ENCODE results near the gene FUZ.
A peak's percentile ranks its signal among the peaks of the same experiment; 100 is the strongest.

FUZ gene

DNA sequence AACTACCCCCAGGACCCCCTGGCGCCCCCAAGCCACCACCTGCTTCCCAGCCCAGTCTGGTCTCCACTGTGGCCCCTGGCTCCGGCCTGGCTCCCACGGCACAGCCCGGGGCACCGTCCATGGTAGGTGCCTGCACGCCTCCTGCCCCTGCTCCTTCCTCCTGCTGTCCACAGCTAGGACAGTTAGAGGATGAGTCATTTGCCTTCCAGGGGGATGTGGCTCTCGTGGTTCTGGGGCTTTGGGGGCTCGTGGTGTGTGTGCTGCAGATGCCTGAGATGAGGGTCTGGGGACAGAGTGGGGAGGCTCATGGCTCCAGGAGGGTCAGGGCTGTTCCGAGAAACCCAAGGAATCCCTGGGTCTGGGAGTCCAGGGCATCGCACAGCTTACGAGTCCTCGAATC is 17.7 kb upstream of the FUZ start:
- DNase-seq: no peak

DNA sequence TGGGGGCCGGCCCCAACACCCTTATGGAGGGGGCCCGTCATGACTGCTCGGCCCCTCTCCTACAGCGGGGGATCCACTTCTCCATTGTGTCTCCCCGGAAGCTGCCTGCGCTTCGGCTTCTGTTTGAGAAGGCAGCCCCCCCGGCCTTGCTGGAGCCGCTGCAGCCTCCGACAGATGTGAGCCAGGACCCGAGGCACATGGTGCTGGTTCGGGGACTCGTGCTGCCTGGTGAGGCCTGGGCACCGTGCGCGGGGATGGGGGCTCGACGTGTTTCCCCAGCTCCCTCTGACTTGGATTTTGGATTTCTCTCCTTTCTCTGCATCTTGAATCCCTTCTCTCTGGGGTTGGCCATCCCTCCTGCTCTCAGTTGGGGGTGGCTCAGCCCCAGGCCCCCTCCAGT is 16.6 kb upstream of the FUZ start:
- no peak for DNase-seq

DNA sequence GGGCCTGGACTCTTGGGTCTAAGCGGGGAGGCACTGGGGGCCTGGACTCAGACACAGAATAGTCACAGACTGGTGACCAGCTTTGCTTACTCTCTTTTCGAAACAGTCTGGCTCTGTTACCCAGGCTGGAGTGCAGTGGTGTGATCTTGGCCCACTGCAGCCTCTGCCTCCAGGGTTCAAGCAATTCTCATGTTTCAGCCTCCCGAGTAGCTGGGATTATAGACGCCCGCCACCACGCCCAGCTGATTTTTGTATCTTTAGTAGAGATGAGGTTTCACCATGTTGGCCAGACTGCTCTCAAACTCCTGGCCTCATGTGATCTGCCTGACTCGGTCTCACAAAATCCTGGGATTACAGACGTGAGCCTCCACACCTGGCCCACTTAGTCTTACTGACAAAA is 16.1 kb upstream of the FUZ start:
- no peak for DNase-seq

DNA sequence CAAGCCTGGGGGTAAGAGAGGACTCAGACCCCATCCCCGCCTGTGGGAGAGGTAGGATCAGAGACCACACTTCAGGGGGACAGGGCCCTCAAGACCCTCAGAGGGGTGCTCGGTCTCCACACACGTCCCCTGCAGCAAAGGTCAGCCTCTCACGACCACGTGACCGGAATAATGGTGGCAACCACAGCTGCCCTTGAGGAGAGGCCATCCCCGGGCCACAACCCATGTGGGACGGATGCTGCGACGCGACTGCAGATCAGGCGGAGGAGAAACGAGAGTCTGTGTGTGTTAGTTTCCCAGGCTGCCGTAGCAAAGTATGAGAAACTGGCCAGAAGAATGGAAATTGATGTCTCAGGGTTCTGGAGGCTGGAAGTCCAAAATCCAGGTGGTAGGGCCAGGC is 13.9 kb upstream of the FUZ start:
- no peak for DNase-seq

DNA sequence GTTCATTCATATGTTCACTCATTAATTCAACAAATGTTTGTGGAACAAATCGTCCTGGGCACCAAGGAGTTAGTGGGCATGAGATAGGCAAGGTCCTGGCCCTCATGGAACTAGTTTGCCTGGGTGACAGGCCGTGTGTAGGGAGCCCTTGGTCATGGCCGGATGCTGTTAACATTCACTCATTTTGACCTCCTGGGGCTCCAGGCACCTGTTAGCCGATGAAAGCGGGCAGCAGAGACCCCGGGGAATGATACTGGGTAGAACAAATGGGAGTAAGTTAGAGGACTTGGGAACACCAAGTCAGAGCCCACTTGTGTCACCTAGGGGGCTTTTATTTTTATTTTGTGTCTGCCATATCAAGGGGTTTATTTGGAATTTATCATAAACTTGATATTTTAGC is 11.6 kb upstream of the FUZ start:
- no peak for DNase-seq

DNA sequence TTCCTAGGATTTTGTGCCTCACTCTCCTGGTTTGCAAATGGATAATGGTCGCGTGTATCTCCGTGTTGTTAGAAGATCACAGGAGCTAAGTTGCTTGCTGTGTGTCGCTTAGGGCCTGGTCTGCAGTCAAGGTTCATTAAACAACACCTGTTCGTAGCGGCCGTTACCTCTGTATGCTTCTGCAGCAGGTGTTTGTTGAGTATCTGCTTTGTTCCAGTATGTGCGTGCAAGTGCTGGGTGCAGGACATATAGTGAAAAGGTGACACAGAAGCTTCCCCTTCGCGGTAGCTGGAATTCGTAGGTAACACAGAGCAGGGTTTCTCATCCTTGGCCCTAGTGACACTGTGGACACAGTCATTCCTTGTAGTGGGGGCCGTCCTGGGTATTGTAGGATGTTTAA is 10.4 kb upstream of the FUZ start:
- peak; percentile 97 for DNase-seq

DNA sequence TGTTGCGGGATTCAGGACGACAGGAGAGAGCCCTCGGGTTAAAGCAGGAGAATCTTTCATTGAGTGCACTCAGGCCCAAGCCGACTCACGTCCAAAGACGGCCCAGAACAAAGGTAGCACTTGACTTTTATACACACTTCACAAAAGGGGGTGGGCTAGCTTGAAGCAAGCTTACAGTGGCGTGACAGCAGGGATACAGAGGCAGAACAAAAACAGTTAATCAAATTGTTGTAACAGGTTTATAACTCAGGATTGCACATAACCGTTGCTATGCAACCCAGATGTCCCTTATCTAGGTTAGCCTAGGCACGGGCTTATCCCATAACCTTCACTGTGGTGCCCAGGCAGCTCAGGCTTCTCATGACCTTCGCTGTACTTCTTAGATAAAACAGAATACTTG is 7.0 kb upstream of the FUZ start:
- DNase-seq: peak; percentile 22

DNA sequence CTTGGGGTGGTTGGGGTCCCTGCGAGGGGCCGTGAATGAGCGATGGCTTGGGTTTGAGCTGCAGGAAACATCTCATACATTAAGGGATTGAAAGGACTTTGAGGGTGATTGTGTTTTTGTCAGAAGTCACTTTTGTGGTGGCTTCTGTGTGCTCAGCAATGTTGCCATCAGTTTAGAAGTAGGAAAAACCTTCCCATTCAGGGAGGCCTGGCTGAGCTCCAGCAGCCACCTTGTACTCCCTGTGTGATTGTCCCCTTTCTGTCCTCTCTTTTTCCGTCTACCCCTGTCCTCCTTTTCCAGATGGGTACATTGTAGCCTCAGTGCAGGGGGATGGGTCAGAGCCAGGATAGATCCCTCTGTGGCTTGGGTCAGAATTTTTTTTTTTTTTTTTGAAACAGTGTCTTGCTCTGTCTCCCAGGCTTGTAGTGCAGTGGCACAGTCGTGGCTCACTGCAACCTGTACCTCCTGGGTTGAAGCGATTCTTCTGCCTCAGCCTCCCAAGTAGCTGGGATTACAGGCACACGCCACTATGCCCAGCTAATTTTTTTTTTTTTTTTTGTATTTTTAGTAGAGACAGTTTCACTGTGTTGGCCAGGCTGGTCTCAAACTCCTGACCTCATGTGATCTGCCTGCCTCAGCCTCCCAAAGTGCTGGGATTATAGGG is 6.5 kb upstream of the FUZ start:
- DNase-seq: peak; percentile 24

DNA sequence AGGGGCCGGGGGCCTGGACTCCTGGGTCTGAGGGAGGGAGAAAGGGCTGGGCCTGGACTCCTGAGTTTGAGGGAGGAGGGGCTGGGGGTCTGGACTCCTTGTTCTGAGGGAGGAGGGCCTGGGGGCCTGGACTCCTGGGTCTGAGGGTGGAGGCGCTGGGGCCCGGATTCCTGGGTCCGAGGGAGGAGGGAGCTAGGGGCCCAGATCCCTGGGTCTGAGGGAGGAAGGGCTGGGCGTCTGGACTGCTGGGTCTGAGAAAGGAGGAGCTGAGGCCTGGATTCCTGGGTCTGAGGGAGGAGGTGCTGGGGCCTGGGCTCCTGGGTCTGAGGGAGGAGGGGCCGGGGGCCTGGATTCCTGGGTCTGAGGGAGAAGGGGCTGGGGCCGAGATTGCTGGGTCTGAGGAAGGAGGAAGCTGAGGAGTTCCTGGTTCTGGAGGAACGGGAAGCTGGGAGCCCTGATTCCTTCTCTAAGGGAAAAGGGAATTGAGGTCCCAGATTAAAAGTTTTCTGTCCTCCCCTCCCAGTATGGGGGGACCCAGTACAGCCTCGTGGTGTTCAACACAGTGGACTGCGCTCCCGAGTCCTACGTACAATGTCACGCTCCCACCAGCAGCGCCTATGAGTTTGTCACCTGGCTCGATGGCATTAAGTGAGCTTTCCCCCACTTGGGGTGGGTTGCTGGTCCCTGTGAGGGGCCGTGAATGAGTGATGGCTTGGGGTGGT is 5.7 kb upstream of the FUZ start:
- peak; percentile 56 for DNase-seq

DNA sequence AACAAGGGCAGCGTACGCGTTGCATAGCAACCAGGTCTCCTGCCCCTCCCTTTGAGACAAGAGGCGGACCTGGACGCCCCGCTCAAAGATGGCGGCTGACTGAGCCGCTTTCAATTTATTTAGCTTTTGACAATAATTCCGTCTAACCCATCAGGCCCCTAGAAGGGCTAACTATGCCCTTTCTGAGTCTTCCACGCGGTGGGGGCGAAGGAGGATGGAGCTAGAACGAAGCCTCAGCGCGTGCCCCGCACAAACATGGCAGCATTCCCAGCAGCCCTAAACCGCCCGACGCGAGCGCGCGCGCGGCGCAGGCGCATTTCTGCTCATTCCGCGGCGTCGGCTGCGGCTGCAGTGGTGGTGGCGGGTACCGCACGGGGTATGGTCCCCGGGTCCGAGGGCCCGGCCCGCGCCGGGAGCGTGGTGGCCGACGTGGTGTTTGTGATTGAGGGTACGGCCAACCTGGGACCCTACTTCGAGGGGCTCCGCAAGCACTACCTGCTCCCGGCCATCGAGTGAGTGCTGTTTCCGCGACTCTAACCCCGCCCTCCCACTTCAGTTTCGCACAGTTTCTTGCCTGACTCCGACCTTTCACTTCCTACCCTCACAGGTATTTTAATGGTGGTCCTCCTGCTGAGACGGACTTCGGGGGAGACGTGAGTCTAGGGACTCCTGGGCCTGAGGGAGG is 5.0 kb upstream of the FUZ start, which contains the start of gene MED25:
MED25 (plus strand) TSS at position 326 of the 685 bp plus-strand sequence; CDS start at position 379, 53 bp downstream.
- DNase-seq: peak; percentile 91

DNA sequence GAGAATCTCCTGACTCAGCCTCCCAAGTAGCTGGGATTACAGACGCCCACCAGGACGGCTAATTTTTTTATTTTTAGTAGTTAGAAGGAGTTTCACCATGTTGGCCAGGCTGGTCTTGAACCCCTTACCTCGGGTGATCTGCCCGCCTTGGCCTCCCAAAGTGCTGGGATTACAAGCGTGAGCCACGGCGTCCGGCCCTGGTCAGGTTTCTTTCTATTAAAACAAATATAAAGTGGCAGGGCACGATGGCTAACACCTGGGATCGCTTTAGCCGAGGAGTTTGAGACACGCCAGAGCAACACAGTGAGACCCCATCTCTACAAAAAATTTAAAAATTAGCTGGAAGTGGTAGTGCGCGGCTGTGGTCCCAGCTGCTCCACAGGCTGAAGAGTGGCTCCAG is 3.5 kb upstream of the FUZ start:
- peak; percentile 38 for DNase-seq

DNA sequence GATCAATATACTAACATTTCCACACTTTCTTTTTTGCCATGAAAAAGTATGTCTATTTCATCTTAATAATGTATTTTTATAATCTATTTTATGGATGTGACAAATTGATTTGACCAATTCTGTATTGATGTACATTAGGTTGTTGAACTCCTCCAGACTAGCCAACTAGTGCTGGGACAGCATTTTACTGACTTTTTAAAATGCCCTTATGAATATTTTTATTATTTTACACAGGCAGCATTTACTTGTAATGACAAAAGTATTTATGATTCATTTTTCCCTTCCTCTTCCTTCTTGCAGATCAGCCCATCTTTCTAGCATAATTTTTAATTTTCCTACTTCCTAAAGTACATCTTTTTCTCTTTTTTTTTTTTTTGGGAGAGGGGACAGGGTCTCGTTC is 918 bp upstream of the FUZ start:
- peak; percentile 31 for DNase-seq

DNA sequence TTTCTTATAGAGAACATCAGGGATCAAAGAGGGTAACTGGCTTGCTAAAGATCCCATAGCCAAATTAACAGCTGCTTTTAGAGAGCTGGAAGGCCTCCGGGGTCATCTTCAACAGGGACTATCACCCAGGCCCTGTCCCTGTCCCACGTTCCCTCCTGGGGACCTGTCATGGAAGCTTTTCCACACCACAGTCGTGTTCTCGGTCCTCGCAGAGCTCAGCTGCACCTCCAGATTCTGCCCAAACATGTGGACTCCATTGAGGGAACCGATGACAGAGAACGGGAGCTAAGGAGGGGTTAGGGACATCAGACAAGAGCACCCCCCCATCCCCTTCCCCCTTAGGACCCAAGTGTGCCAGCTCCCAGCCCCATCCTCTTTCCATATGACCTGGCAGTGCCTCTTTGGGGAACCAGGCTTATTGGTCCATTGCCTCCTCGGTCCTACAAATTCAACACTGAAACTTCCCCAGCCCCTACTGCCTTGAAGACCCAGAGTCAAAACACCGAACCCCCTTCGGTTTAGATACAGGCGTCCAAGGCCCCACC is 568 bp downstream of the FUZ start:
- peak; percentile 44 for DNase-seq

DNA sequence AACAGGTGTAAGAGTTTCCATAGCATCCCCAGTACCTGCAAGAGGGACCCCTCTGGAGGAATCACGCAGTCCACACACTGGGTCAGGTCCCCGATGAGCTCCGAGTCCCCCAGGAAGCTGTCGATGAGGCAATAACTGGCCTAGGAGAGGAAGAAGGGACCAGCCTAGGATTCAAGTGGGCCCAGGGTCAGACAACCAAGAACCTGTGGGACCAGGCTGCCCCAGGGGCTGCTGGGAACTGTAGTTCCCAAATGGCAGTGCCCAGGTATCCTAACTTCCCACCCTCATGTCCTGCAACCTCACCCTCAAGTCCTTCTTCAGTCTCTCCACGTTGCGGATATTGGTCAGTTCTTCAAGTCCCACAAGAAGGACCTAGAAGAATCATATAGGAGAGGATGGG is 1.8 kb downstream of the FUZ start:
- DNase-seq: peak; percentile 44

DNA sequence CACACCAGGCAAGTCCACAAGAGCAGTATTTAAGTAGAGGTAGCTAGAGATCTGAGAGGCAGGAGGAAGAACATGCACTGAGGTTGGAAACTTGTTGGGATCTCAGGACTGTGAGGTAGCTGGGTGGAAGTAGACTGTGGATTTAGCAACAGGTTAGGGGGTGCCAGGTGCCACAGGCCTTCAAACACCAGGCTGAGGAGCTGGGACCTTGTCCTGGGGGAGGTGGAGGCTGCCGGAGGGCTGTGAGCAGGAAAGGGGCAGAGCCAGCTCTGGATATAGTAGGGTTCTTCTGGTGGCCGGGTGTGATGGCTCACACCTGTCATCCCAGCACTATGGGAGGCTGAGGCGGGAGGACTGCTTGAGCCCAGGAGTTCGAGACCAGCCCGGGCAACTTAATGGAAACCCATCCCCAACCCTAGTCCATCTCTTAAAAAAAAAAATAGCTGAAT is 3.1 kb downstream of the FUZ start:
- DNase-seq: no peak

DNA sequence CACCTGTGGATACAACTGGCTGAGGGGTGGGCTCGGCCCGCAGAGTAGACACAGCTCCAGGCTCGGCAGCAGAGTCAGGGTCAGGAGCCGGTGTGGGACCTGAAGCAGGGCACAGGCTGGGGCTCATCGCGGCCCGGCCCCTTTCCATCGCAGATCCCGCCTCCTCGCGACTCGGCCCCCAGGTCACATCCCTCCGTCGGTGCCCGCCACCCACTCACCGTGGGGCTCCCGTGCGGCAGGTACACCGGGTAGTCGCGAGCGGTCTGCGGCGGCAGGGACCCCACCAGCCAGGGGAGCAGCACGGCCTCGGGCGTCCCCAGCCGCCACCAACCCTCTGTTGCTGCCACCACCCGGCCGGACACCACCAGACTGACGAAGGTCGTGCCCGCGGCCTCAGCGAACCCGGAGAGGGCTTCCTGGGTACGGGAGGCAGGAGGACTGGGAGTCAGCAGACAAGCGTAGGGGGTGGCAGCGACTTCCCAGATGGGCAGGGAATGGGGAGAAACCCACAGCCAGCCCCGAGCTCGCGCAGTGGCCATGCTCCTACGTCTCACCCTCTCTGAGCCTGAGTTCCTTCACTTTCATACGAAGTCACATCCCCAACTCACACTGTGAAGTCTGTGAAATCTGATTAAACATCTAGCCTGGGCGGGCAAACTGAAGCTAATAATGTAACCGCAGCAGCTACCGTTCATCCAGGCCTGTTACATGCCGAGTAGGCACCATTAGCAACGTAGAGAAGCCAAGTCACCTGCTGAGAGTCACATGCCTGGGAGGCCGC is 3.7 kb downstream of the FUZ start:
- DNase-seq: peak; percentile 86

DNA sequence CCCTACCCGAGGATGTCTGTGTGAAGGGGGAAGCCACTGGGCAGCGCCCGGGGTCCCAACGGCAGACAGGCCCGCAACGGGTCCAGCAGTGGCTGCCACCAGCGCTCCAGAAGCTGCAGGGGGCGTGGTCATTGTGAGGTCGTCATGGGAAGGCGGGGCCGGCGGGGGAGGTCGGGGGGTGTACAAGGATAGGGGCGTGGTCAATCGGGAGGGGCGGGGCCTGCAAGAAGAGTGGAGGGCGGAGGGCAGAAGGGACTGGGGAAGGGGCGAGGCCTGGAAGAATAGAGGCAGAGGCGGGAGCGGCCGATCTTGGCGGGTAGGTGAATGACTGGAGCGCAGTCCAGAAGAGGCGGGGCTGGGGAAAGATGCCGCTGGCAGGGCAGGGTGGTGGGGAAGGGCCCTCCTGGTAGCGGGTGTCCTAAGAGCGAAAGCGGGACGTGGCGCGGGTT is 4.4 kb downstream of the FUZ start:
- DNase-seq: peak; percentile 96

DNA sequence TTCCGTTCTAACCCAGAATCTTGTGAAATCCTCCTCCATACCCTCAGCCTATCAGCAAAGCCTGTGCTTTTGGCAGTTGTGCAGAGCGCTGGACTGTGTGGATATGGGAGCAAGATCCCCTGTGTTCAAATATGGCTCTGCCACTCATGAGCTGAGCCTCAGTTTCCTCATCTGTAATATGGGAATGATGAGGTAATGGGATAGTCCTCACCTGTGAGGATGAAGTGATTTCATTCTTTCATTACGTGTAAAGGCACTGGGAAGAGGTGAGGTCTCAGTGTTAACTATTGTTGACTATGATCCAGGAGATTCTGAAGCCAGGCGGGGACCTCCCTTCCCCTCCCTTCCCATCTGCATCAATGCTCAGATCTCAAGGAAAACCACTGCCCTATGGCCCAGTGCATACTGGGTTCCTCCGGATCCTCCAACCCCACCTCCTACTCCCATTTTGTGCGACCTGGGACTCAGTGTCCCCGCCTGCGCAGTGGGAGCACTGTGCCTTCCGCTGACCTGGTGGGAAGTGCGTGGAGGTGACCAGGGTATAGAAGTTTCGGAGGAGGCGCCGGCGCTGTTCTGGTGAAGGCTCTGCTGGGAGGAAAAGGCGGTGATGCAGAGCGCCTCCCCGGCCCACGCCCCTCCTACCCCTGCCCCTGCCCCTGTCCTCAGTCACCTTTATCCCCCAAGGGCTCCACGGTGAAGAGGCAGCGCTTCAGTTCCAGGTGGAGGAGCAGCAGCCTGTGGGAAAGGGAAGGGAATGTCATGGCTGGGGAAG is 5.0 kb downstream of the FUZ start:
- DNase-seq: no peak

DNA sequence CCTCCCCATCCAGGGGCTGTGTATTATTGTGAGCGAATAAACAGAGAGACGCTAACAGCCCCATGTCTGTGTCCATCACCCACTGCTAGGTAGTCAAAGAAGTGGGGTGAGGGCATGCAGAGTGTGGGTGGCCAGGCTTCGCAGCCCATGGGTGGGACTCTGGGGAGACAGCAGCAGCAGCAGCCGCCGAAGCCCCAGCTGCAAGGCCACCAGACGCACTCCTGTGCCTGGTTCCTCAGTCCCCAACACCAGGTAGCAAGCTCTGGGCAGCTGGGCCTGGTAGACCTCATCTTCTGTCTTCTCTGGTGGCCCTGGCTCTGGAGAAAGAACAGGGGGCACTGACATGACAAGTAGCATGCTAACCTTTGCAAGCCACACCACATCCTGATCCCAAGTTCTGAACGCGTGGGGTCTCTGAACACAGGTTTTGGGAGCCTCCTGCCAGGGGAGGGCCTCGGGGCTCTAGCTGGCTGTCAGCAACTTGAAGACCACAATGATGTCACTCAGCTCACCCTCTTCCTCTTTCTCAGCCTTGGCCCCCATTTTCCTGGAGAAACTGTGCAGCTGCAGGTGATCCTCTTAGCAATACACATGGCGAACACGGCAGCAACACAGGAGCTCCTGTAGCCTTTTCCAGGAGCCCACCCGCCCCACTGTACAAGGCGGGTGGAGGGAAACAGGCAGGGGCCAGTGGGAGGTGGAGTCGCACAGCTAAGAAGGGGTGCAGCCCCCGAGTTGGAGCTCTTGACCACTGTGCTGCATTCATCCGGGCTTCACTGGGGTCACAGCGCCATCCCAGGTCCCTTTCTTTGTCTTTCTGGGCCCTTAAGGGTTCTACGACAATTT is 5.8 kb downstream of the FUZ start:
- DNase-seq: peak; percentile 22

DNA sequence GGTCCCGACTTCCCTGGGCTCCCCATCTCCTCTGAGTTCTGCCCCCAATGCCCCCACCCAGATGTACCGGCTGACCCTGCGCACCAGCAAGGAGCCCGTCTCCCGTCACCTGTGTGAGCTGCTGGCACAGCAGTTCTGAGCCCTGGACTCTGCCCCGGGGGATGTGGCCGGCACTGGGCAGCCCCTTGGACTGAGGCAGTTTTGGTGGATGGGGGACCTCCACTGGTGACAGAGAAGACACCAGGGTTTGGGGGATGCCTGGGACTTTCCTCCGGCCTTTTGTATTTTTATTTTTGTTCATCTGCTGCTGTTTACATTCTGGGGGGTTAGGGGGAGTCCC is 6.5 kb downstream of the FUZ start:
- DNase-seq: no peak
